Psoas muscle (tissue), 8 donors: Measurements from ENCODE around the gene NR2F1-AS1. TPM values are rescaled to one million over a fixed set of nuclear protein-coding genes. Genes with fewer than 3 reads are reported as not detected.

Experiments
- ATAC-seq, 4 donors: fragments of 200-7000 bp; cut with Tn5 transposase; one replicate each; pipeline ENCODE4 v1.9.1; 2020; ENCODE audit warnings: moderate library complexity in 3 of 4, mild to moderate bottlenecking in 2 of 4
- DNase-seq, 2 donors: peaks; one replicate each; pipeline ENCODE4 v3.0.0-alpha.2; 2020
- H3K27ac ChIP-seq: fragments of 200-600 bp; one replicate; pipeline ENCODE4 v1.8.0; 2022
- H3K27me3 ChIP-seq, 3 donors: fragments of 200-600 bp in 1 of 3; one replicate each; pipeline versions ENCODE4 v1.6.1 to v1.8.0; 2013 to 2022; ENCODE audit warnings: low read length in 2 of 3, mild to moderate bottlenecking in 2 of 3, moderate library complexity in 1 of 3; ENCODE audit not compliant: insufficient read depth in 3 of 3
- H3K36me3 ChIP-seq, 2 donors: fragments of 200-600 bp in 1 of 2; one replicate each; pipeline versions ENCODE4 v1.6.1 to v1.8.0; 2013 to 2022; ENCODE audit warnings: low read depth in 1 of 2, mild to moderate bottlenecking in 1 of 2, moderate library complexity in 1 of 2; ENCODE audit not compliant: insufficient read depth in 1 of 2
- H3K4me1 ChIP-seq: fragments of 200-600 bp; one replicate; pipeline ENCODE4 v1.8.0; 2022
- H3K4me3 ChIP-seq: fragments of 200-600 bp; one replicate; pipeline ENCODE4 v1.8.0; 2022; ENCODE audit warnings: mild to moderate bottlenecking
- H3K9me3 ChIP-seq: fragments of 200-600 bp; one replicate; pipeline ENCODE4 v1.8.0; 2022
- CTCF ChIP-seq: fragments of 200-600 bp; IDR thresholded peaks from one replicate; pipeline ENCODE4 v1.8.0; 2022; ENCODE audit warnings: antibody characterized with exemption
- WGBS, 3 donors: extraction: QIAGEN DNeasy Blood & Tissue Kit; methylation state at CpG; one replicate each; pipeline versions ENCODE4 v1.1.6 to v1.1.7; 2013; 5-methylcytosine and 5-hydroxymethylcytosine counted together
- intact Hi-C, 2 donors: fragments of 100-400 bp; cut with DNase I; formaldehyde crosslinking; loops; one replicate each; pipeline versions ENCODE4 v1.11.0 to v1.14.2; 2022
- polyA plus RNA-seq, 3 donors: library from polyadenylated mRNA; stranded (reverse); fragments of 200-250 nt; gene quantifications; one replicate each; pipeline ENCODE4 v1.2.3, GENCODE V29; 2013
- total RNA-seq, 4 donors: library from RNA; stranded (reverse); fragmentation: NEBNext Ultra II Directional in 2 of 4; extraction: Animal tissue kit (Norgen Biotek cat#: 25700) in 2 of 4; gene quantifications; one replicate each; pipeline versions ENCODE4 v1.2.1 to v1.2.4, GENCODE V29; 2021 to 2023
- donor health status: healthy with polysubstance abuse.
- donor health status: DM: no; HTN: no; CAD: no; lungs with moderate emphysema.
- donor health status: Bipolar disorder and iron deficiency.
- donor health status: healthy.
- donor health status: DM: yes; HTN: yes; CAD: no.
- donor health status: DM: no; HTN: no; CAD: no.
- donor health status: DM: no; HTN: no; CAD: no.
- donor health status: DM: yes; HTN: yes; CAD: no.

Gene NR2F1-AS1
- total and polyA plus RNA-seq, 7 donors = 0.13 to 1.5 (median 0.42) TPM

- DNase-seq (no peak), ATAC-seq (no peak)
- TF ChIP-seq CTCF = no peak
- intact Hi-C loops = no loop called here
- H3K27ac ChIP-seq = no peak overlapping the region
- H3K36me3 ChIP-seq = no peaks in the 10 kb centered on the region
- WGBS, 3 donors = 37 to 38% (median 37%) methylated on average over 2 of the region's 2 CpGs
- no peaks in the 10 kb centered on the region for H3K9me3 ChIP-seq
- H3K27me3 ChIP-seq = no peaks in the 10 kb centered on the region
- H3K4me3 ChIP-seq = no peak overlapping the region
- no peaks in the 10 kb centered on the region for H3K4me1 ChIP-seq
These were observed 202.9 kb downstream of the NR2F1-AS1 start for GRCh38 chr5:93378073-93378472.

- DNase-seq (no peak), ATAC-seq (no peak)
- no peak overlapping the region for H3K4me3 ChIP-seq
- H3K36me3 ChIP-seq = no peaks in the 10 kb centered on the region
- no peaks in the 10 kb centered on the region for H3K9me3 ChIP-seq
- H3K27me3 ChIP-seq = no peaks in the 10 kb centered on the region
- TF ChIP-seq CTCF = no peak
- 85 to 93% (median 92%) methylated on average over 2 of the region's 2 CpGs for WGBS, 3 donors
- no peak overlapping the region for H3K27ac ChIP-seq
- intact Hi-C loops = no loop called here
- H3K4me1 ChIP-seq = no peaks in the 10 kb centered on the region
These were observed 209.1 kb downstream of the NR2F1-AS1 start for GRCh38 chr5:93371893-93372292.

- H3K36me3 ChIP-seq = no peaks in the 10 kb centered on the region
- no peak for DNase-seq
- H3K27ac ChIP-seq = no peak overlapping the region
- ATAC-seq = no peak
- no peaks in the 10 kb centered on the region for H3K9me3 ChIP-seq
- intact Hi-C loops = no loop called here
- no peaks in the 10 kb centered on the region for H3K27me3 ChIP-seq
- WGBS, 3 donors = 51 to 75% (median 55%) methylated on average over 2 of the region's 2 CpGs
- no peak overlapping the region for H3K4me3 ChIP-seq
- H3K4me1 ChIP-seq = no peaks in the 10 kb centered on the region
- TF ChIP-seq CTCF = no peak
These were observed 216.6 kb downstream of the NR2F1-AS1 start for GRCh38 chr5:93364378-93364777.

GRCh38 chr5:93360436-93361088 is 220.5 kb downstream of the NR2F1-AS1 start:
- ATAC-seq = no peak
- intact Hi-C loops = no loop called here
- WGBS, 3 donors = 72 to 79% (median 74%) methylated on average over 5 of the region's 5 CpGs
- no peaks in the 10 kb centered on the region for H3K4me1 ChIP-seq
- no peak overlapping the region for H3K27ac ChIP-seq
- no peaks in the 10 kb centered on the region for H3K9me3 ChIP-seq
- no peak overlapping the region for H3K4me3 ChIP-seq
- TF ChIP-seq CTCF = no peak
- H3K27me3 ChIP-seq = no peaks in the 10 kb centered on the region
- DNase-seq = no peak
- H3K36me3 ChIP-seq = no peaks in the 10 kb centered on the region

GRCh38 chr5:93359960-93360305 is 221.1 kb downstream of the NR2F1-AS1 start:
- TF ChIP-seq CTCF = no peak
- no peak for DNase-seq
- intact Hi-C loops = no loop called here
- Histone ChIP-seq H3K4me1 (no peaks in the 10 kb centered on the region), H3K27ac (no peak overlapping the region), H3K27me3 (no peaks in the 10 kb centered on the region), H3K4me3 (no peak overlapping the region), H3K9me3 (no peaks in the 10 kb centered on the region), H3K36me3 (no peaks in the 10 kb centered on the region)
- 45 to 53% (median 52%) methylated on average over 5 of the region's 5 CpGs for WGBS, 3 donors
- no peak for ATAC-seq
